HG03520 (cell line): Measurements from ENCODE around the gene OR51F1.
"Not testable (repeated sequence)": the region's sequence is repeated elsewhere in the genome, so short reads cannot be mapped to it uniquely, and the experiment has no call there.

Experiments
- ATAC-seq: cut with Tn5 transposase; IDR thresholded peaks from one replicate; pipeline ENCODE4 v1.9.1; 2021; ENCODE audit warnings: mild to moderate bottlenecking, moderate library complexity; ENCODE audit not compliant: unreplicated experiment

OR51F1 gene, protein sequence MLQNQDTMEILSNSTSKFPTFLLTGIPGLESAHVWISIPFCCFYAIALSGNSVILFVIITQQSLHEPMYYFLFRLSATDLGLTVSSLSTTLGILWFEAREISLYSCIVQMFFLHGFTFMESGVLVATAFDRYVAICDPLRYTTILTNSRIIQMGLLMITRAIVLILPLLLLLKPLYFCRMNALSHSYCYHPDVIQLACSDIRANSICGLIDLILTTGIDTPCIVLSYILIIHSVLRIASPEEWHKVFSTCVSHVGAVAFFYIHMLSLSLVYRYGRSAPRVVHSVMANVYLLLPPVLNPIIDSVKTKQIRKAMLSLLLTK

DNA sequence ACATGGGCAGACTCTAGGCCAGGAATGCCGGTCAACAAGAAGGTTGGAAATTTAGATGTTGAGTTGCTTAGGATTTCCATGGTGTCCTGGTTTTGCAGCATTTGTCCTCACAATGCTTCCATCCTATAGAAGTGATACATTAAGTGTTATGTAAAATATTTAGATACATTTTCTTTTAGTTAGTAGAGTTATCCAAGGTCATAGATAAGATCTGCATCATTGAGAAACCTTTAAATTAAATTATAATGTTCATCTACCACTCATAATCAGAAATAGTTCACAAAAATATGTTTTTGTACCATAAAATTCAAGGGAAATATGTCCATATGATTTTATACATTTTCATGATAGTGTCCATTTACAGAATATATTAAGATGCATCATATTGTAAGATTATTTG lies at the start of gene OR51F1:
OR51F1 (minus strand) TSS at position 101 of the 400 bp plus-strand sequence; CDS start at position 101, 0 bp downstream.
- no peak for ATAC-seq

DNA sequence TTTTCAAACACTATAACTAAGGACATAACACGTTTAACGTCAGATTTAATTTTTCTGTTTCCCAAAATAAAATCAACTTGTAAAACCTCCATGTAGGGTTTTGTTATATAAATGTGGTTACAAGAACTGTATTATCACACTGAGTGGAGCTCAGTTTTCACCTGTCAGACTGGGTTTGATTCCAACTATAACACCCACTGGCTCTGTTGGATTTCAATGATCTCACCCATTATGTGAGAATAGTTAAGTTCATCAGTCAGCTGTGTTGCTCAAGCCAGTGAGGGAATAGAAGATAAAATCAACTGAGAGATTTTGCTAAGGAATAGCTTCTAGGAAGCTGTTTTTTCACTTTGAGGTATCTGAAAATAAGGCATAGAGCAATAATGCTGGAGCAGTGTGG lies 39.5 kb upstream of the OR51F1 start:
- no peak for ATAC-seq

DNA sequence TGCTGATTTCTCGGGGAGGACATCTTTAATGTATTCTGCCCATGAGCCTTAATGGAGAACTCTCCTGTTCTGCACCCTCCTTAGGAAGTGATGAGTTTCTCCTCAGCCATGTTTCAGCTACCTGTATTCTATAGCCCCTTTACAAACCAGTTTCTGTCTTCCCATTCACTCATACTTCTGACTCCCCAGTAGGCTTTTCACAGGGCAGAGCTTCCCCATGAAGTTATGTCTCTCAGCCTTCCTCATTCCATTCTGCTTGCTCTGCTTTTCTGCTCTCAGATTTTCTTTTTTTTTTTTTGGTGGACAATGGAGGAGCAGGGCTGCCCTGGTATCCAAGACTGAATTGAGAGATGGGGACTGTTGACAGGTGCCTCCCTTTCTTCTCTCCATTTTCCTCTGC lies 38.7 kb upstream of the OR51F1 start:
- ATAC-seq, result no peak

DNA sequence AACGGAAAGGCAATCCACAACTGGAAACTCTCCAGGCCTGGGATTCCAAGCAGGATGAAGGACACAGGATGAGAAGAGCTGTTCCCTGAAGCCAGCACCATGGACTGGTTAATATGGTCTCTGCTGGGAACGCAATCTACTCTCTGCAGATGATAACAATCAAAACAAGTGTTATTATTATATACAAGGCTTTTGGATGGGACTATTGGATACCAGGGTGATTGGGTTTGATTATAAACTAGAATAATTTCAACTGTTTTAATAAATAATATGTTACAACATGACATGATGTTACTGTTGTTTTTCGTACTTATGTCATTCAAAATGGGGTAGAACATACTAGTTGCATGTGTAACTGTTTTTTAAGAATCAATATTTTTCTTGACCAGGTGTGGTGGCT lies 34.5 kb upstream of the OR51F1 start, which contains the start of gene OR52R1:
OR52R1 (minus strand) TSS at position 101 of the 400 bp plus-strand sequence; CDS start at position 101, 0 bp downstream.
- ATAC-seq, result no peak

DNA sequence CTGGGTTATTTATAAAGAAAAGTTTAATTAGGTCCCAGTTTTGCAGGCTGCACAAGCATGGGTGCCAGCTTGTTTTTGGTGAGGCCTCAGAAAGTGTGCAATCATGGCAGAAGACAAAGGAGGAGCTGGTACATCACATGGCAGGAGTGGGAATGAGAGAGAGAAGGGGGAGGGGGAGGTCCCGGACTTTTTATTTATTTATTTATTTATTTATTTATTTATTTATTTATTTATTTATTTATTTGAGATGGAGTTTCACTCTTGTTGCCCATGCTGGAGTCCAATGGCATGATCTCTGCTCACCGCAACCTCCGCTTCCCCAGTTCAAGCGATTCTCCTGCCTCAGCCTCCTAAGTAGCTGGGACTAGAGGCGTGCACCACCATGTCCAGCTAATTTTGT lies 31.6 kb upstream of the OR51F1 start:
- ATAC-seq, result not testable (repeated sequence)

DNA sequence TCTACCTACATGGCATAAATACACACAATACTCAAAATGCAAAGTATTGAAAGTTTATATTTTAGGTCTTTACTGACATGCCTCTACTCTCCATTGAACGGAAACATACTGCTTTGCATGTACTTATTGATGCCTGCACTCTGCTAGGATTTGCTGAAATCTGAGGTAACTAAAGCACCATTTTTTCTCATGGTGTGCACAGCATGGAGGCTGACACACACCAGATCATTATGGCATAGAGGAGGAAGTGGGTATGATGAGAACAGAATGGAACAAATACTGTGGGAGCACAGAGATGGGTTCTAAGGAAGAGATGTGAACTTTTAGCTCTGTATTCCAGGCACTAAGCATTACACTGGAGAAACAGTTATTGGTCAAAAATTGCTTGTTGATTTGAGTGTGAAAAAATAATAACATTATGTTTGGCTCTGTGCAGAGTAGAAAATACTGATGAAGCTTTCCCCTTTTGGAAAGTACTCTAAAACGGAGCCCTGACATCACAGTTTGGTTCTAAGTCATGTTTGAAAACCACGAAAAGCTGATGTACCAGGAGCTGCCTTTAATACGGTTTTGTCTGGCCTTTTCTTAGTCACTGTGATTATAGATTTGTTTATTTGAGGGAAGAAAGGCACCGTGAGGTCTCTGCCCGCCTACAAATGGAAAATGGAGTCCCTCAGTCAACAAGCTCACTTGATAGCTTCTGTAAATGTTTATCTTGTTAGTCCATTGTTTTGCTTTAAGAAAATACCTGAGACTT lies 28.9 kb upstream of the OR51F1 start:
- ATAC-seq, result no peak

DNA sequence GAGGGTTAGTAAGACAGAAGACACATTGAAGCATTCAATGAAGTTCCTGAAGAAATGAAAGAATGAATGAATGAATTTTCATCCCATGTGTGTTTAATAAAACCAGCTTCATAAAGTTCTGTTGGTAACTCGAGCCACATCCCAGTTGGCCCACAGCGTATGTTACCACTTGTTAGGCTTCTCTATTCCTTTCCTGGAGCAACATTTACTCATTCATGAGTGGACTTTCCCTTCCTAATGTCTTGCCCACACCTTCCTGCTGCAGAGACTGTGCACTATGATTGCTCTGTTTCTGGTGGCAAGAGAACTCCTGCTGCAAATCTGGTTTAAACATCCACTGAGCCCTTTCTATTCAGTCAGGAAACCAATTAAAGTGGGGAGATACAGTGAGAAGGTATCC lies 27.5 kb upstream of the OR51F1 start:
- ATAC-seq, result no peak

DNA sequence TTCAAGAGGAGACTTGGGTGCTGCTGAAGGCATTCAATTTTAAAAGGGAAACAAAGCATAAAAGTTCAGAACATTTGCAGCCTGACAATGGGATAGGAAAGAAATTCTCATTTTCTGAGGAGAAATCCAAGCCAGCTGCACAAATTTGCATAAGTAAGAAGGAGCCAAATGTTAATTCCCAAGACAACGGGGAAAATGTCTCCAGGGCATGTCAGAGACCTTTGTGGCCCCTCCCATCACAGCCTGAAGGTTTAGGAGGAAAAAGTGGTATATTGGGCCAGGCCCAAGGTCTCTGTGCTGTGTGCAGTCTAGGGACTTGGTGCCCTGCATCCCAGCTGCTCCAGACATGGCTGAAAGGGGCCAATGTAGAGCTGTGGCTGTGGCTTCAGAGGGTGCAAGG lies 12.7 kb upstream of the OR51F1 start:
- no peak for ATAC-seq

DNA sequence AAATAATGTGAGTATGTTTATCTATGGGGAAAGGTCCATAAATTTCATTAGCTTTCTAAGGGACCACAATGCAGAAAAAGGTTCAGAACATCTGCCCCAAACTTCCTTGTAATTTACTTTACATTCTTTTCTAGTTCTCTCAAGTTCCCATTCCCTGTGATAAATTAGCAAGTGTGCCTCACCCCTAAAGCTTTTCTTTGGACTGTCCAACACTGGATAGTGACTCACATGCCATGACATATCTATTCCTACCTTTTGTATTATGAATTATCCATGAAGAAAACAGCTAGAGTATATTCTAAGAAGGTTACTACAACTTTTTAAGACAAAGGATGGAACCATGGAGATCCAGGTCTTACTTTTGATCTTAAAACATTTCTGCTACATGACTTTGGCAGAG lies 1.6 kb downstream of the OR51F1 start:
- no peak for ATAC-seq

DNA sequence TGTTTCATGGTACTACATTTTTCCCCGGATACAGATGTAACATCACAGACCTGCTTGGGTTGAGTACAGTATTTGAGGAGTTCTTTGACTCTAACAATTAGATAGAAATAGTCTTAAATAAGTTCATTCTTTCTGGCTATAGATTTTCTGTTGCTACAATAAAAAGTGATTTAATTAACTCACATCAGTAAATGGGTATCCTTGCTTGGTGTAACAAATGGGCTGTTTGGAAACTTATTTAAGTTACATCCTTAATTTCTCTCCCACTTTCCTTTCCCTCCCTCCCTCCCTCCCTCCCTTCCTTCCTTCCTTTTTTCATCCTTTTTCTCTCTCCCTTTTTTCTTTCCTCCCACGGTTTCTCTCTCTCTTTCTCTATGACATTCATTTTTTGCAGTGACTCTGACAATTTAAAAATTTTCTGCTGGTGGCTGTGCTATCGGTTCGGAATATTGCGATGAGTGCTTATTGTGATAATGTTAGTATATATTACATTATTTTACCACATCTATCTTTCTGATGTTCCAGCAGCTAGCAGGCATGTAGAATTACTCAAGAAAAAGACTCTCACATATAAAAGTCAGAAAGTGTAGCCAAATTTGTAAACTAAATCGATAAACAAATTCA lies 3.2 kb downstream of the OR51F1 start:
- no peak for ATAC-seq

DNA sequence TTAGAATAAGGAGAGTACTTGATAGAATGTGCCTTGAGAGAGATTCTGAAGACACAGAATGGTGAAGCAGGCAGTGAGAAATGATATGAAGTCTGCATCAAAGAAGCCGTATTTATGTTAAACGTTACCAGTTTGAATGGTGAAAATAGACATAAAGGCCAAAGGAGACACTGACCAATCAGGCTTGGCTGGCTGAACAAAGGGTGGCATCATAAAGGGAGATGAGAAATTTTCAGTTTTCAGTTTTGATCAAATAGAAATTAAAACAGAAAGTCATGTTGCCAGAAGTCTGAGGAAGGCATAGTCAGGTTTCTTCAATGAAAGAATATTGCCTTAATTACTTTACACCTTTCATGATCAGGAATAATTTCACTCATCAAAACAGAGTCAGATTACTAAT lies 6.6 kb downstream of the OR51F1 start:
- no peak for ATAC-seq

DNA sequence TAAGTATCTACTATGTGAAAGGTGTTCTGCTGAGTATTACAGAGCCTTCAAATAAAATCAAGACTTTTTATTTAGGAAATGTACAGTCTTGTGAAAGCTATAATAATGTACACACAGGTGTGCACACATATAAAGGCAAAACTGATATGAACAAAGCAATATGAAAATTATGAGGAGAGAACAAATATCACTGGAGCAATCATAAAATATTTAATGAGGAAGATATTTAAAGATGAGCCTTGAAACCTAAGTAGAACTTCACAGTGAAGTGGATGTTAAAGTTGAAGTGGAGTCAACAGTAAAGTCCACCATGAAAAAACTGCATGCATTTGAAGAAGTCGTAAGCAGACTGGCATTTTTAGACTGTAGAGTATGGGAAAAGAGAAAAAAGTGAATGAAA lies 18.5 kb downstream of the OR51F1 start:
- no peak for ATAC-seq

DNA sequence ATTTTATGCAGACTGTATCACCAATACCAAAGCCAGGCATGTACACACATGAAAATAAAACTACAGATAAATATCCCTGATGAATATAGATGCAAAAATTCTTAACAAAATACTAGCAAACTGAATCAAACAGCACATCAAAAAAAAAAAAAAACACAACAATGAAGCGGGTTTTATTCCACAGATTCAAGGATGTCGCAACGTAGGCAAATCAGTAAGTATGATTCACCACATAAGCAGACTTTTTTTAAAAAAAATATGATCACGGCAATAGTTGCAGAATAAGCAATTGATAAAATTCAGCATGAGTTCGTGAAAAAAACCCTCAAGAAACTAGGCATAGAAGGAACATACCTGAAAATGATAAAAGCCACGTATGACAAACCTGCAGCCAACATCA lies 21.3 kb downstream of the OR51F1 start:
- ATAC-seq, result no peak

DNA sequence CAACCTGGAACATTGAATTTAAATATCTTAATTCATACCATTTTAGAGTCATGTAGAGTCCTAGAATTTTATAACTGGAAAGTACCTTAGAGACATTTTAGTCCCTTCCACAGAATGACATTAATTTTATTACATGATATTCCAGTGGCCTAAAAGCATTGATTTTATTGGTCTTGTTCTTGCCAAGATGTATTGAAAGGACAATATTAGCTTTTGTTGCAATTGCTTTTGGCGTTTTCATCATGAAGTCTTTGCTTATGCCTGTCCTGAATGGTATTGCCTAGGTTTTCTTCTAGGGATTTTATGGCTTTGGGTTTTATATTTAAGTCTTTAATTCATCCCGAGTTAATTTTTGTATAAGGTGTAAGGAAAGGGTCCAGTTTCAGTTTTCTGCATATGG lies 29.0 kb downstream of the OR51F1 start:
- ATAC-seq, result no peak

DNA sequence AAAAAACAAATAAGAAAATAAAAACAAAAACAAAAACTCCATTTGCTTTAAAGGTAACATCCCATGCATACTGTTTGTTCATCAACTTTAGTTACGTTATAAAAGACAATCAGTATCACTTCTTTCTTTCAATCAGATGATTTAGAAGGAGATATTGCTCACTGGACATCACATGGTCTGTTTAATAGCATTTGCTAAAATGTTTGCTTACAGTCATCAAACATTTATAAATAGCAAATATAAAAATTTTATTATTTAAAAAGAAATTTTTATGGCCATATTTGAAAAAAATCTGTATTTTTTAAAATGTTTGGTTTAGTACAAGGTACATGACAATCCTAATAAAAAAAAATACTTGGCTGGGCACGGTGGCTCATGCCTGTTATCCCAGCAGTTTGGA lies 42.6 kb downstream of the OR51F1 start:
- ATAC-seq, result no peak

DNA sequence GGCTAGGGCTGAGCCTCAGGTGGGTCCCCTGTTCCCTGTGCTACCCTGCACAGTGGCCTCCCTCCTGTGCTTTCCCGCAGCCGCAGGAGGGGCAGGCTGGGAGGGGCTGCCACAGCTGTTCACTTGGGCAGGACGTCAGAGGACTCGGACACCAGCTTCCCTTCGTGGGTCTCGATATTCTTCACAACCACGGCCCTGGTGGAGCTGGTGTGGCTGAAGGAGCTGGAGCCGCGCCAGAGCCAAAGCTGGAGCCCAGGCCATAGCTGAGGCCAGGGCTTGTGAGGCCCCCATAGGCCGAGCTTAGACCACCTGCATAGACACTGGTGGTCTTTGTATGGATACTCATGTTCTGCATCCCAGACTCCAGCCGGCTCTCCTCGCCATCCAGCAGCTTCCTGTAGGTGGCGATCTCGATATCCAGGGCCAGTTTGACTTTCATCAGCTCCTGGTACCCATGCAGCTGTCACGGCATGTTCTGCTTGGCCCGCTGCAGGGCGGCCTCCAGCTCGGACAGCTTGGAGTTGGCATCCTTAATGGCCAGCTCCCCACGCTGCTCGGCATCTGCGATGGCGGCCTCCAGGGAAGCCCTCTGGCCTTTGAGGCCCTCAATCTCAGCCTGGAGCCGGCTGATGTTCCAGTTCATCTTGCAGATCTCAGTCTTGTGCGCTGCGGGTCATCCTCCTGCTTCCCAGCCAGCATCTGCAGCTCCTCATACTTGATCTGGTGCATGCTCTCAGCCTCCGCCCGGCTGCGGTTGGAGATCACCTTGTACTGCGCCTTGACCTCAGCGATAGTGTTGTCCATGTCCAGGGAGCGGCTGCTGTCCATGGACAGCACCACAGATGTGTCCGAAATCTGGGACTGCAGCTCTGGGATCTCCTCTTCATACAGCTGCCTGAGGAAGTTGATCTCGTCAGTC lies 46.9 kb downstream of the OR51F1 start:
- not testable (repeated sequence) for ATAC-seq
